Right kidney (tissue), 1 donor: ENCODE measurements around the gene MYO16.
"Not testable (repeated sequence)": the region's sequence is repeated elsewhere in the genome, so short reads cannot be mapped to it uniquely, and the experiment has no call there.

Source experiments
- DNase-seq: peaks from one replicate; pipeline ENCODE4 v3.0.0-alpha.2; 2016

MYO16 gene

GRCh38 chr13:109200556-109200955 lies 571.1 kb downstream of the MYO16 start:
- no peak for DNase-seq

GRCh38 chr13:109203587-109203986 lies 574.2 kb downstream of the MYO16 start:
- DNase-seq, result no peak

- DNase-seq, result no peak
Observed at GRCh38 chr13:109204252-109204651, 574.8 kb downstream of the MYO16 start.

GRCh38 chr13:109204657-109205056 lies 575.2 kb downstream of the MYO16 start:
- no peak for DNase-seq

- no peak for DNase-seq
Observed at GRCh38 chr13:109205315-109205714, 575.9 kb downstream of the MYO16 start.

- DNase-seq, result no peak
Observed at GRCh38 chr13:109206616-109207015, 577.2 kb downstream of the MYO16 start.

- DNase-seq, result no peak
Observed at GRCh38 chr13:109207622-109208021, 578.2 kb downstream of the MYO16 start.

- DNase-seq, result no peak
Observed at GRCh38 chr13:109208522-109208921, 579.1 kb downstream of the MYO16 start.

GRCh38 chr13:109209526-109209925 lies 580.1 kb downstream of the MYO16 start:
- no peak for DNase-seq

- DNase-seq, result no peak
Observed at GRCh38 chr13:109211616-109212015, 582.2 kb downstream of the MYO16 start.

GRCh38 chr13:109212650-109213049 lies 583.2 kb downstream of the MYO16 start:
- DNase-seq, result peak; percentile 12

GRCh38 chr13:109213714-109214113 lies 584.3 kb downstream of the MYO16 start:
- DNase-seq, result no peak

- DNase-seq, result no peak
Observed at GRCh38 chr13:109214393-109214792, 585.0 kb downstream of the MYO16 start.

GRCh38 chr13:109215377-109215776 lies 586.0 kb downstream of the MYO16 start:
- DNase-seq, result no peak

- not testable (repeated sequence) for DNase-seq
Observed at GRCh38 chr13:109217510-109217909, 588.1 kb downstream of the MYO16 start.

GRCh38 chr13:109220631-109221030 lies 591.2 kb downstream of the MYO16 start:
- DNase-seq, result no peak

GRCh38 chr13:109224033-109224432 lies 594.6 kb downstream of the MYO16 start:
- no peak for DNase-seq

- no peak for DNase-seq
Observed at GRCh38 chr13:109226631-109227030, 597.2 kb downstream of the MYO16 start.

GRCh38 chr13:109227344-109227940 lies 598.0 kb downstream of the MYO16 start:
- DNase-seq, result no peak

- no peak for DNase-seq
Observed at GRCh38 chr13:109228211-109228610, 598.8 kb downstream of the MYO16 start.

- no peak for DNase-seq
Observed at GRCh38 chr13:109231888-109232287, 602.5 kb downstream of the MYO16 start.

GRCh38 chr13:109233293-109233692 lies 603.9 kb downstream of the MYO16 start:
- no peak for DNase-seq

- DNase-seq, result no peak
Observed at GRCh38 chr13:109235901-109236300, 606.5 kb downstream of the MYO16 start.

- DNase-seq, result no peak
Observed at GRCh38 chr13:109241160-109241559, 611.7 kb downstream of the MYO16 start.
